HCT116 (cell line): ENCODE data around the gene SIX4. TPM values are rescaled to one million over a fixed set of nuclear protein-coding genes. Genes with fewer than 3 reads are reported as not detected.

ENCODE experiments used
- ATAC-seq: fragments of 200-7000 bp; cut with Tn5 transposase; 2 replicates; pipeline ENCODE4 v1.9.1; 2020; ENCODE audit warnings: mild to moderate bottlenecking, moderate library complexity
- BruUV-seq: library from RNA; stranded (reverse); fragments of 400-500 nt; replicated peaks from 2 replicates; lab custom pipeline; 2021; lab: Mats Ljungman, UMichigan
- CTCF ChIA-PET: fragments of 300-600 bp; sonication (Branson Sonifier 250); formaldehyde crosslinking; loops from one replicate; lab custom pipeline; 2021; ENCODE audit warnings: antibody characterized with exemption; lab: Charles Lee
- POLR2A ChIA-PET: fragments of 300-600, 350-600 bp; sonication (Branson Sonifier 250); formaldehyde crosslinking; loops from one replicate; lab custom pipeline; 2021; ENCODE audit warnings: antibody characterized with exemption; lab: Charles Lee
- RAD21 ChIA-PET, 2 experiments: fragments of 300-600 bp; sonication (Branson Sonifier 250); formaldehyde crosslinking; loops; one replicate each; lab custom pipeline; 2023; ENCODE audit warnings: low total read pairs in 2 of 2; ENCODE audit not compliant: uncharacterized antibody in 2 of 2, unreplicated experiment in 2 of 2, low non-redundant PET in 1 of 2; lab: Charles Lee
- DNase-seq: peaks from one replicate; pipeline ENCODE4 v3.0.0-alpha.2; 2010; ENCODE audit warnings: low read depth, low spot score
- H2AFZ ChIP-seq: fragments of 200-600 bp; shearing (Covaris generic), sonication (generic); 2 replicates; pipeline ENCODE4 v1.6.1; 2017; ENCODE audit warnings: low read depth, mixed run types, mixed read lengths, antibody characterized with exemption, low read length; ENCODE audit not compliant: poor library complexity, severe bottlenecking
- H3K27ac ChIP-seq: 2 replicates; pipeline ENCODE4 v1.5.1; 2012; ENCODE audit warnings: low read depth, low read length
- H3K27me3 ChIP-seq: fragments of 200-600 bp; sonication (generic); 2 replicates; pipeline ENCODE4 v1.6.1; 2016; ENCODE audit warnings: mixed run types, low read length, mixed read lengths; ENCODE audit not compliant: insufficient read depth
- H3K36me3 ChIP-seq, 2 experiments: fragments of 200-500 bp in 1 of 2; fragments of 200-600 bp in 1 of 2; sonication (Bioruptor generic) in 1 of 2; sonication (generic) in 1 of 2; 2 replicates each; pipeline versions ENCODE4 v1.5.1 to v1.6.1; 2014 to 2016; ENCODE audit warnings: low read length in 2 of 2, inconsistent platforms in 1 of 2, mixed read lengths in 1 of 2, mixed run types in 1 of 2; ENCODE audit not compliant: insufficient read depth in 2 of 2, control insufficient read depth in 1 of 2
- H3K4me1 ChIP-seq, 2 experiments: fragments of 200-600 bp in 1 of 2; sonication (generic) in 1 of 2; 2 replicates each; pipeline versions ENCODE4 v1.5.1 to v1.6.1; 2012 to 2017; ENCODE audit warnings: low read length in 2 of 2, inconsistent platforms in 1 of 2, mild to moderate bottlenecking in 1 of 2, mixed read lengths in 1 of 2, mixed run types in 1 of 2, moderate library complexity in 1 of 2; ENCODE audit not compliant: insufficient read depth in 2 of 2, control insufficient read depth in 1 of 2
- H3K4me2 ChIP-seq: fragments of 200-600 bp; sonication (generic); 2 replicates; pipeline ENCODE4 v1.6.1; 2017; ENCODE audit warnings: mixed run types, low read length, mixed read lengths
- H3K4me3 ChIP-seq, 2 experiments: fragments of 200-600 bp in 1 of 2; sonication (generic) in 1 of 2; replicated peaks in 1 of 2; 2 replicates each; pipeline ENCODE4 v1.5.1; 2011 to 2016; ENCODE audit warnings: low read length in 2 of 2, control low read depth in 1 of 2, low read depth in 1 of 2, mild to moderate bottlenecking in 1 of 2, mixed read lengths in 1 of 2, mixed run types in 1 of 2
- H3K79me2 ChIP-seq: fragments of 200-600 bp; sonication (generic); 2 replicates; pipeline ENCODE4 v1.6.1; 2017; ENCODE audit warnings: mild to moderate bottlenecking, mixed run types, low read length, moderate library complexity, mixed read lengths; ENCODE audit not compliant: insufficient read depth
- H3K9ac ChIP-seq: fragments of 200-600 bp; sonication (generic); 2 replicates; pipeline ENCODE4 v1.6.1; 2016; ENCODE audit warnings: low read length, mixed read lengths
- H3K9me2 ChIP-seq: fragments of 200-600 bp; sonication (generic), shearing (Covaris generic); 2 replicates; pipeline ENCODE4 v1.6.1; 2017; ENCODE audit warnings: mixed run types, mild to moderate bottlenecking, moderate library complexity; ENCODE audit not compliant: insufficient read depth
- H3K9me3 ChIP-seq, 2 experiments: fragments of 200-500 bp in 1 of 2; fragments of 200-600 bp in 1 of 2; sonication (Bioruptor generic) in 1 of 2; sonication (generic) in 1 of 2; 2 replicates each; pipeline ENCODE4 v1.6.1; 2014 to 2017; ENCODE audit warnings: low read length in 2 of 2, mixed read lengths in 2 of 2, inconsistent platforms in 1 of 2, low read depth in 1 of 2, mild to moderate bottlenecking in 1 of 2, mixed run types in 1 of 2, moderate library complexity in 1 of 2; ENCODE audit not compliant: control insufficient read depth in 1 of 2, insufficient read depth in 1 of 2
- H4K20me1 ChIP-seq: fragments of 200-600 bp; sonication (generic), shearing (Covaris generic); 2 replicates; pipeline ENCODE4 v1.6.1; 2017; ENCODE audit warnings: mixed run types, mild to moderate bottlenecking, moderate library complexity; ENCODE audit not compliant: insufficient read depth
- CBX3 ChIP-seq: IDR thresholded peaks from 2 replicates; pipeline ENCODE4 v1.6.1; 2012; ENCODE audit warnings: low read depth
- CEBPB ChIP-seq: IDR thresholded peaks from 2 replicates; pipeline ENCODE4 v1.6.1; 2012; ENCODE audit warnings: low read depth
- EGR1 ChIP-seq: IDR thresholded peaks from 2 replicates; pipeline ENCODE4 v1.6.1; 2012; ENCODE audit warnings: low read depth
- ELF1 ChIP-seq: IDR thresholded peaks from 2 replicates; pipeline ENCODE4 v1.6.1; 2012; ENCODE audit warnings: low read depth, borderline replicate concordance
- EZH2 ChIP-seq: fragments of 200-600 bp; sonication (generic); IDR thresholded peaks from 2 replicates; pipeline ENCODE4 v1.6.1; 2017; ENCODE audit warnings: antibody characterized with exemption, mixed run types
- EZH2phosphoT487 ChIP-seq: fragments of 200-600 bp; IDR thresholded peaks from 2 replicates; pipeline ENCODE4 v1.6.1; 2018; ENCODE audit warnings: antibody characterized with exemption, borderline replicate concordance
- POLR2A ChIP-seq: IDR thresholded peaks from 2 replicates; pipeline ENCODE4 v1.7.0; 2011; ENCODE audit warnings: borderline replicate concordance; ENCODE audit not compliant: insufficient read depth, insufficient read length; ENCODE audit errors: extremely low read depth
- POLR2AphosphoS5 ChIP-seq: IDR thresholded peaks from 2 replicates; pipeline ENCODE4 v1.6.1; 2011; ENCODE audit warnings: mild to moderate bottlenecking, low read depth, low read length, moderate library complexity
- SIN3A ChIP-seq: IDR thresholded peaks from 2 replicates; pipeline ENCODE4 v1.6.1; 2012; ENCODE audit warnings: low read depth
- SP1 ChIP-seq: IDR thresholded peaks from 2 replicates; pipeline ENCODE4 v1.6.1; 2012; ENCODE audit warnings: low read depth
- TCF7L2 ChIP-seq: IDR thresholded peaks from 2 replicates; pipeline ENCODE4 v1.7.0; 2011; ENCODE audit warnings: borderline replicate concordance, inconsistent platforms; ENCODE audit not compliant: insufficient read depth, insufficient read length; ENCODE audit errors: extremely low read depth
- ZFX ChIP-seq: fragments of 450-650 bp; IDR thresholded peaks from 2 replicates; pipeline ENCODE4 v1.6.1; 2017
- ZNF274 ChIP-seq: fragments of 200-500 bp; sonication (Bioruptor generic); IDR thresholded peaks from 2 replicates; pipeline ENCODE4 v1.6.1; 2014; ENCODE audit warnings: mild to moderate bottlenecking, low read depth, low read length, inconsistent platforms
- intact Hi-C: fragments of 100-400 bp; cut with micrococcal nuclease; formaldehyde crosslinking; loops from 2 replicates; pipeline ENCODE4 v1.10.0; 2022
- total RNA-seq: library from RNA; stranded (reverse); gene quantifications from one replicate; pipeline ENCODE4 v1.2.1, GENCODE V29; 2021; ENCODE audit not compliant: unreplicated experiment
- TF ChIP-seq, protein P1 (sequence below), 3 experiments: fragments of 200-600 bp in 1 of 3; sonication (generic) in 1 of 3; IDR thresholded peaks in 2 of 3; conservative IDR thresholded peaks in 1 of 3; 2 replicates each; pipeline ENCODE4 v1.5.1; 2012 to 2017; ENCODE audit warnings: low read depth in 2 of 3, low read length in 2 of 3, antibody characterized with exemption in 1 of 3, borderline replicate concordance in 1 of 3, control low read depth in 1 of 3, mild to moderate bottlenecking in 1 of 3, mixed read lengths in 1 of 3, mixed run types in 1 of 3, moderate library complexity in 1 of 3; ENCODE audit not compliant: insufficient read depth in 1 of 3
- TF ChIP-seq, protein P2 (sequence below): IDR thresholded peaks from 2 replicates; pipeline ENCODE4 v1.6.1; 2012
- TF ChIP-seq, protein P3 (sequence below): IDR thresholded peaks from 2 replicates; pipeline ENCODE4 v1.6.1; 2011; ENCODE audit warnings: mild to moderate bottlenecking, low read length, moderate library complexity; ENCODE audit not compliant: insufficient replicate concordance; ENCODE audit errors: extremely low read depth

Gene SIX4
- total RNA-seq, 1 experiment from 2014 or later = 24.5 TPM

DNA sequence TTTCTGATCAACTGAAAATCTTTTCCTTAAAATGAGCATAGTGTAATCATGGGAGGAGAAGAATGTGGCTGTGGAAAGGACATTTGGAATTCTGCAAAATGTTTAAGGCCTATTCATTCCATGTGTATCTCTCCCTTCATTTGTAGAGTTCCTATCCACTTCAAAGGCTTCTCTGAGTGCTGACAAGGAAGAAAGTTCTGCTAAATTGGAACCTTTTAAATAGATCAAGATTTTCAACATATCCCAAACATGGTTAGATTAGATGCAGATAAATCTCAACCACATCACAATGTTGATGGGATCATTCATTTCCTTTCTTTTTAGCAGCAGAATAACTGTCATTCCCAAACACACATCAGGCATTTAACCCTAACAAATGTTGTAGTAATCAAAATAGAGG lies 46.5 kb downstream of the SIX4 start:
- no peaks in the 10 kb centered on the region for H3K79me2 ChIP-seq
- RAD21 ChIA-PET = no interaction called here
- intact Hi-C loops = no loop called here
- no peaks in the 10 kb centered on the region for H3K9me2 ChIP-seq
- no peaks in the 10 kb centered on the region for H4K20me1 ChIP-seq
- no peaks in the 10 kb centered on the region for H3K27me3 ChIP-seq
- H3K27ac ChIP-seq = no peak overlapping the region
- ATAC-seq (no peak), DNase-seq (no peak)
- no peaks in the 10 kb centered on the region for H3K4me1 ChIP-seq
- H3K4me2 ChIP-seq = no peak overlapping the region
- no peak overlapping the region for H2AFZ ChIP-seq
- CTCF ChIA-PET = no interaction called here
- H3K36me3 ChIP-seq = no peaks in the 10 kb centered on the region
- TF ChIP-seq ZFX (no peak), EGR1 (no peak), EZH2 (no peak), ZNF274 (no peak), TCF7L2 (no peak), CBX3 (no peak), ELF1 (no peak), SP1 (no peak), EZH2phosphoT487 (no peak), POLR2AphosphoS5 (no peak), SIN3A (no peak), CEBPB (no peak), POLR2A (no peak)
- TF ChIP-seq, protein P1, sequence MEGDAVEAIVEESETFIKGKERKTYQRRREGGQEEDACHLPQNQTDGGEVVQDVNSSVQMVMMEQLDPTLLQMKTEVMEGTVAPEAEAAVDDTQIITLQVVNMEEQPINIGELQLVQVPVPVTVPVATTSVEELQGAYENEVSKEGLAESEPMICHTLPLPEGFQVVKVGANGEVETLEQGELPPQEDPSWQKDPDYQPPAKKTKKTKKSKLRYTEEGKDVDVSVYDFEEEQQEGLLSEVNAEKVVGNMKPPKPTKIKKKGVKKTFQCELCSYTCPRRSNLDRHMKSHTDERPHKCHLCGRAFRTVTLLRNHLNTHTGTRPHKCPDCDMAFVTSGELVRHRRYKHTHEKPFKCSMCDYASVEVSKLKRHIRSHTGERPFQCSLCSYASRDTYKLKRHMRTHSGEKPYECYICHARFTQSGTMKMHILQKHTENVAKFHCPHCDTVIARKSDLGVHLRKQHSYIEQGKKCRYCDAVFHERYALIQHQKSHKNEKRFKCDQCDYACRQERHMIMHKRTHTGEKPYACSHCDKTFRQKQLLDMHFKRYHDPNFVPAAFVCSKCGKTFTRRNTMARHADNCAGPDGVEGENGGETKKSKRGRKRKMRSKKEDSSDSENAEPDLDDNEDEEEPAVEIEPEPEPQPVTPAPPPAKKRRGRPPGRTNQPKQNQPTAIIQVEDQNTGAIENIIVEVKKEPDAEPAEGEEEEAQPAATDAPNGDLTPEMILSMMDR (IDR thresholded peaks at IDR 0.05 in 2 of 3, conservative IDR thresholded peaks at IDR 0.05 in 1 of 3; ENCODE audit: borderline replicate concordance in 1 of 3, insufficient read depth in 1 of 3, low read depth in 2 of 3, low read length in 2 of 3) = no peak
- TF ChIP-seq, protein P2, sequence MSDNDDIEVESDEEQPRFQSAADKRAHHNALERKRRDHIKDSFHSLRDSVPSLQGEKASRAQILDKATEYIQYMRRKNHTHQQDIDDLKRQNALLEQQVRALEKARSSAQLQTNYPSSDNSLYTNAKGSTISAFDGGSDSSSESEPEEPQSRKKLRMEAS = no peak
- TF ChIP-seq, protein P3, sequence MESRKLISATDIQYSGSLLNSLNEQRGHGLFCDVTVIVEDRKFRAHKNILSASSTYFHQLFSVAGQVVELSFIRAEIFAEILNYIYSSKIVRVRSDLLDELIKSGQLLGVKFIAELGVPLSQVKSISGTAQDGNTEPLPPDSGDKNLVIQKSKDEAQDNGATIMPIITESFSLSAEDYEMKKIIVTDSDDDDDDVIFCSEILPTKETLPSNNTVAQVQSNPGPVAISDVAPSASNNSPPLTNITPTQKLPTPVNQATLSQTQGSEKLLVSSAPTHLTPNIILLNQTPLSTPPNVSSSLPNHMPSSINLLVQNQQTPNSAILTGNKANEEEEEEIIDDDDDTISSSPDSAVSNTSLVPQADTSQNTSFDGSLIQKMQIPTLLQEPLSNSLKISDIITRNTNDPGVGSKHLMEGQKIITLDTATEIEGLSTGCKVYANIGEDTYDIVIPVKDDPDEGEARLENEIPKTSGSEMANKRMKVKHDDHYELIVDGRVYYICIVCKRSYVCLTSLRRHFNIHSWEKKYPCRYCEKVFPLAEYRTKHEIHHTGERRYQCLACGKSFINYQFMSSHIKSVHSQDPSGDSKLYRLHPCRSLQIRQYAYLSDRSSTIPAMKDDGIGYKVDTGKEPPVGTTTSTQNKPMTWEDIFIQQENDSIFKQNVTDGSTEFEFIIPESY = no peak
- H3K4me3 ChIP-seq = no peak overlapping the region
- no peak overlapping the region for H3K9ac ChIP-seq
- no peaks in the 10 kb centered on the region for H3K9me3 ChIP-seq
- BruUV-seq = no TSS peak
- POLR2A ChIA-PET = no interaction called here
